MM.1S (cell line): ENCODE measurements around the gene DAZAP1.

Source experiments
- DNase-seq: peaks from one replicate; pipeline ENCODE4 v3.0.0-alpha.2; 2015
- H2AFZ ChIP-seq: fragments of 300-600 bp; sonication (generic); 2 replicates; pipeline ENCODE4 v1.6.0; 2016; ENCODE audit warnings: antibody characterized with exemption, low read length
- H3F3A ChIP-seq: fragments of 300-600 bp; sonication (generic); 2 replicates; pipeline ENCODE4 v1.6.1; 2016; ENCODE audit warnings: mild to moderate bottlenecking, antibody characterized with exemption, low read length, moderate library complexity, mixed read lengths; ENCODE audit not compliant: insufficient read depth
- H3K27ac ChIP-seq: fragments of 300-600 bp; sonication (generic); 2 replicates; pipeline ENCODE4 v1.5.1; 2016; ENCODE audit warnings: mild to moderate bottlenecking, low read length
- H3K27me3 ChIP-seq: fragments of 300-600 bp; sonication (generic); replicated peaks from 2 replicates; pipeline ENCODE4 v1.6.0; 2016; ENCODE audit warnings: low read length; ENCODE audit not compliant: insufficient read depth
- H3K36me3 ChIP-seq: fragments of 300-600 bp; sonication (generic); replicated peaks from 2 replicates; pipeline ENCODE4 v1.6.1; 2016; ENCODE audit warnings: mild to moderate bottlenecking, low read length, mixed read lengths; ENCODE audit not compliant: insufficient read depth
- H3K4me1 ChIP-seq: fragments of 300-600 bp; sonication (generic); 2 replicates; pipeline ENCODE4 v1.6.1; 2016; ENCODE audit warnings: low read length, mixed read lengths
- H3K4me2 ChIP-seq: fragments of 300-600 bp; sonication (generic); 2 replicates; pipeline ENCODE4 v1.6.0; 2016; ENCODE audit warnings: low read depth, low read length
- H3K4me3 ChIP-seq: fragments of 300-600 bp; sonication (generic); 2 replicates; pipeline ENCODE4 v1.5.1; 2016; ENCODE audit warnings: low read length, mixed read lengths
- H3K79me2 ChIP-seq: fragments of 300-600 bp; sonication (generic); 2 replicates; pipeline ENCODE4 v1.6.1; 2016; ENCODE audit warnings: mixed run types, low read length, mixed read lengths
- H3K9ac ChIP-seq: fragments of 300-600 bp; sonication (generic); 2 replicates; pipeline ENCODE4 v1.6.1; 2016; ENCODE audit warnings: low read length, mixed read lengths
- H3K9me2 ChIP-seq: fragments of 300-600 bp; sonication (generic); replicated peaks from 2 replicates; pipeline ENCODE4 v1.6.1; 2016; ENCODE audit warnings: mild to moderate bottlenecking, low read length, mixed read lengths; ENCODE audit not compliant: insufficient read depth
- H3K9me3 ChIP-seq: fragments of 300-600 bp; sonication (generic); replicated peaks from 2 replicates; pipeline ENCODE4 v1.6.1; 2016; ENCODE audit warnings: mild to moderate bottlenecking, low read length, mixed read lengths; ENCODE audit not compliant: insufficient read depth
- H4K20me1 ChIP-seq: fragments of 300-600 bp; sonication (generic); 2 replicates; pipeline ENCODE4 v1.6.1; 2016; ENCODE audit warnings: mild to moderate bottlenecking, low read length, moderate library complexity, mixed read lengths; ENCODE audit not compliant: insufficient read depth
- EZH2 ChIP-seq: fragments of 300-600 bp; sonication (generic); optimal IDR thresholded peaks from 2 replicates; pipeline ENCODE3; 2017; ENCODE audit warnings: low read depth, mild to moderate bottlenecking, antibody characterized with exemption, low read length, mixed read lengths
- EZH2phosphoT487 ChIP-seq: fragments of 300-600 bp; sonication (generic); IDR thresholded peaks from 2 replicates; pipeline ENCODE4 v1.6.1; 2018; ENCODE audit warnings: antibody characterized with exemption, low read length
- TF ChIP-seq, protein P1 (sequence below): fragments of 300-600 bp; sonication (generic); IDR thresholded peaks from 2 replicates; pipeline ENCODE4 v1.5.1; 2016; ENCODE audit warnings: antibody characterized with exemption, low read length, mixed read lengths

The DAZAP1 gene

DNA sequence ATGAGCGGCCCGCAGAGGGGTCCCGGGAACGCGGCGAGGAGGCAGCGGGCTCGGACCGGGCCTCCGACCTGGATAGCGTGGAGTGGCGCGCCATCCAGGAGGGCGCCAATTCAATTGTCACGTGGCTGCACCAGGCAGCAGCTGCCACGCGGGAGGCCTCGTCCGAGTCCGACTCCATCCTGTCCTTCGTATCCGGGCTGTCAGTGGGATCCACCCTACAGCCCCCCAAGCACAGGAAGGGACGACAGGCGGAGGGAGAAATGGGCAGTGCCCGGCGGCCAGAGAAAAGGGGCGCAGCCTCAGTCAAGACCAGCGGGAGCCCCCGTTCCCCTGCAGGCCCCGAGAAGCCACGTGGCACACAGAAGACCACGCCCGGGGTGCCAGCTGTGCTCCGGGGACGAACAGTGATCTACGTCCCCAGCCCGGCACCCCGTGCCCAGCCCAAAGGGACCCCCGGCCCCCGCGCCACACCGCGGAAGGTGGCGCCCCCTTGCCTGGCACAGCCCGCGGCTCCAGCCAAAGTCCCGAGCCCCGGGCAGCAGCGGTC lies 61.0 kb downstream of the DAZAP1 start:
- peaks cover 14% of the 10 kb centered on the region for H4K20me1 ChIP-seq

DNA sequence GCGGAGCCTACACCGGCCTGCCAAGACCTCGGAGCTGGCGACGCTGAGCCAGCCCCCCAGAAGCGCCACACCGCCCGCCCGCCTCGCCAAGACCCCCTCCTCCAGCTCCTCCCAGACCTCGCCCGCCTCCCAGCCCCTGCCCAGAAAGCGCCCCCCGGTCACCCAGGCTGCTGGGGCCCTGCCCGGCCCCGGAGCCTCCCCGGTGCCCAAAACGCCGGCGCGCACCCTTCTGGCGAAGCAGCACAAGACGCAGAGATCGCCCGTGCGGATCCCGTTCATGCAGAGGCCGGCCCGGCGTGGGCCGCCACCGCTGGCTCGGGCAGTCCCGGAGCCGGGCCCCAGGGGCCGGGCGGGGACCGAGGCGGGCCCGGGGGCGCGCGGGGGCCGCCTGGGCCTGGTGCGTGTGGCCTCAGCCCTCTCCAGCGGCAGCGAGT lies 61.5 kb downstream of the DAZAP1 start:
- Histone ChIP-seq H3K9ac (no peak overlapping the region), H4K20me1 (peaks cover 14% of the 10 kb centered on the region), H3K4me1 (peaks cover 14% of the 10 kb centered on the region; the same call in 1 of the 2 replicates), H3K36me3 (no peaks in the 10 kb centered on the region), H3K27me3 (peaks cover 40% of the 10 kb centered on the region), H3K4me3 (no peak overlapping the region), H2AFZ (no peak overlapping the region), H3K4me2 (no peak overlapping the region), H3F3A (peaks cover 9% of the 10 kb centered on the region; the same call in 1 of the 2 replicates), H3K9me3 (no peaks in the 10 kb centered on the region), H3K27ac (no peak overlapping the region), H3K9me2 (no peaks in the 10 kb centered on the region), H3K79me2 (no peaks in the 10 kb centered on the region)
- TF ChIP-seq EZH2phosphoT487, result no peak
- TF ChIP-seq, protein P1, sequence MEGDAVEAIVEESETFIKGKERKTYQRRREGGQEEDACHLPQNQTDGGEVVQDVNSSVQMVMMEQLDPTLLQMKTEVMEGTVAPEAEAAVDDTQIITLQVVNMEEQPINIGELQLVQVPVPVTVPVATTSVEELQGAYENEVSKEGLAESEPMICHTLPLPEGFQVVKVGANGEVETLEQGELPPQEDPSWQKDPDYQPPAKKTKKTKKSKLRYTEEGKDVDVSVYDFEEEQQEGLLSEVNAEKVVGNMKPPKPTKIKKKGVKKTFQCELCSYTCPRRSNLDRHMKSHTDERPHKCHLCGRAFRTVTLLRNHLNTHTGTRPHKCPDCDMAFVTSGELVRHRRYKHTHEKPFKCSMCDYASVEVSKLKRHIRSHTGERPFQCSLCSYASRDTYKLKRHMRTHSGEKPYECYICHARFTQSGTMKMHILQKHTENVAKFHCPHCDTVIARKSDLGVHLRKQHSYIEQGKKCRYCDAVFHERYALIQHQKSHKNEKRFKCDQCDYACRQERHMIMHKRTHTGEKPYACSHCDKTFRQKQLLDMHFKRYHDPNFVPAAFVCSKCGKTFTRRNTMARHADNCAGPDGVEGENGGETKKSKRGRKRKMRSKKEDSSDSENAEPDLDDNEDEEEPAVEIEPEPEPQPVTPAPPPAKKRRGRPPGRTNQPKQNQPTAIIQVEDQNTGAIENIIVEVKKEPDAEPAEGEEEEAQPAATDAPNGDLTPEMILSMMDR, result no peak
- TF ChIP-seq EZH2, result no peak
- no peak for DNase-seq

More for the DNA sequence above, 61.0 kb downstream of the DAZAP1 start:
- H3K4me1 ChIP-seq, result peaks cover 14% of the 10 kb centered on the region; the same call in 1 of the 2 replicates
- TF ChIP-seq, protein P1, result no peak
- TF ChIP-seq EZH2 (no peak), EZH2phosphoT487 (no peak)
- no peaks in the 10 kb centered on the region for H3K36me3 ChIP-seq
- no peak overlapping the region for H3K27ac ChIP-seq
- no peak overlapping the region for H3K9ac ChIP-seq
- no peak overlapping the region for H3K4me3 ChIP-seq
- no peak overlapping the region for H2AFZ ChIP-seq
- no peaks in the 10 kb centered on the region for H3K9me3 ChIP-seq
- no peak for DNase-seq
- H3K9me2 ChIP-seq, result no peaks in the 10 kb centered on the region
- peaks cover 9% of the 10 kb centered on the region; the same call in 1 of the 2 replicates for H3F3A ChIP-seq
- H3K79me2 ChIP-seq, result no peaks in the 10 kb centered on the region
- no peak overlapping the region for H3K4me2 ChIP-seq
- peaks cover 40% of the 10 kb centered on the region for H3K27me3 ChIP-seq

DNA sequence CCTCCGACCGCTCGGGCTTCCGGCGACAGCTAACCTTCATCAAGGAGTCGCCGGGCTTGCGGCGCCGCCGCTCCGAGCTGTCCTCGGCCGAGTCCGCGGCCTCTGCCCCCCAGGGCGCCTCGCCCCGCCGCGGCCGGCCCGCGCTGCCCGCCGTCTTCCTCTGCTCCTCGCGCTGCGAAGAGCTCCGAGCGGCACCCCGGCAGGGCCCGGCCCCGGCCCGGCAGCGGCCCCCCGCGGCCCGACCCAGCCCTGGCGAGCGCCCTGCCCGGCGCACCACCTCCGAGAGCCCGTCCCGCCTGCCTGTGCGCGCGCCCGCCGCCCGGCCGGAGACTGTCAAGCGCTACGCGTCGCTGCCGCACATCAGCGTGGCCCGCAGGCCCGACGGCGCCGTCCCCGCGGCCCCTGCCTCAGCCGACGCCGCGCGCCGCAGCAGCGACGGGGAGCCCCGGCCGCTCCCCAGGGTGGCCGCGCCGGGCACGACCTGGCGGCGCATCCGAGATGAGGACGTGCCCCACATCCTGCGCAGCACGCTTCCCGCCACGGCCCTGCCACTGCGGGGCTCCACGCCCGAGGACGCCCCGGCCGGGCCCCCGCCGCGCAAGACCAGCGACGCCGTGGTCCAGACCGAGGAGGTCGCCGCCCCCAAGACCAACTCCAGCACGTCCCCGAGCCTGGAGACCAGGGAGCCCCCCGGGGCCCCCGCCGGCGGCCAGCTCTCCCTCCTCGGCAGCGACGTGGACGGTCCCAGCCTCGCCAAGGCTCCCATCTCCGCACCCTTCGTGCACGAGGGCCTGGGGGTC lies 62.1 kb downstream of the DAZAP1 start:
- Histone ChIP-seq H3K27me3 (peaks cover 40% of the 10 kb centered on the region), H3K9ac (no peak overlapping the region), H3K4me2 (peak overlapping the region; percentile 65; the same call in 1 of the 2 replicates), H3F3A (peaks cover 9% of the 10 kb centered on the region; the same call in 1 of the 2 replicates), H4K20me1 (peaks cover 14% of the 10 kb centered on the region), H3K9me2 (no peaks in the 10 kb centered on the region), H3K4me3 (0 out of 2 replicates have a peak overlapping the region, but pooled peaks have one; percentile 39), H3K79me2 (no peaks in the 10 kb centered on the region), H3K36me3 (no peaks in the 10 kb centered on the region), H3K9me3 (no peaks in the 10 kb centered on the region), H2AFZ (no peak overlapping the region), H3K4me1 (peaks cover 14% of the 10 kb centered on the region; the same call in 1 of the 2 replicates), H3K27ac (no peak overlapping the region)
- TF ChIP-seq EZH2, result no peak
- TF ChIP-seq, protein P1, result no peak
- no peak for TF ChIP-seq EZH2phosphoT487
- DNase-seq, result no peak
